Right lobe of liver (tissue), 6 donors: ENCODE results near the gene ATP11B. TPM values are rescaled to one million over a fixed set of nuclear protein-coding genes. Genes with fewer than 3 reads are reported as not detected.
A peak's percentile ranks its signal among the peaks of the same experiment; 100 is the strongest.

Experiments used
- ATAC-seq, 4 donors: fragments of 200-7000 bp; cut with Tn5 transposase; one replicate each; pipeline ENCODE4 v1.9.1; 2020; ENCODE audit warnings: mild to moderate bottlenecking in 4 of 4, moderate library complexity in 4 of 4
- DNase-seq, 3 donors: peaks; one replicate each; pipeline ENCODE4 v3.0.0-alpha.2; 2020
- H3K27ac ChIP-seq, 3 donors: fragments of 200-600 bp; one replicate each; pipeline ENCODE4 v1.8.0; 2022
- H3K27me3 ChIP-seq, 2 donors: fragments of 200-600 bp; one replicate each; pipeline ENCODE4 v1.8.0; 2022
- H3K36me3 ChIP-seq, 4 donors: fragments of 200-600 bp; sonication (generic) in 1 of 4; one replicate each; pipeline versions ENCODE4 v1.5.1 to v1.8.0; 2017 to 2022; ENCODE audit warnings: control low read depth in 1 of 4
- H3K4me1 ChIP-seq, 4 donors: fragments of 200-600 bp; sonication (generic) in 1 of 4; one replicate each; pipeline versions ENCODE4 v1.5.1 to v1.8.0; 2017 to 2022; ENCODE audit warnings: control low read depth in 1 of 4
- H3K4me3 ChIP-seq, 3 donors: fragments of 200-600 bp; one replicate each; pipeline ENCODE4 v1.8.0; 2022
- H3K9me3 ChIP-seq, 4 donors: fragments of 200-600 bp; sonication (generic) in 1 of 4; one replicate each; pipeline versions ENCODE4 v1.5.1 to v1.8.0; 2017 to 2022; ENCODE audit warnings: control low read depth in 1 of 4
- CTCF ChIP-seq, 4 donors: fragments of 200-600 bp in 3 of 4; fragments of 450-650 bp in 1 of 4; IDR thresholded peaks; one replicate each; pipeline versions ENCODE4 v1.5.1 to v1.8.0; 2016 to 2022; ENCODE audit warnings: antibody characterized with exemption in 4 of 4, mild to moderate bottlenecking in 2 of 4
- POLR2A ChIP-seq: fragments of 450-650 bp; IDR thresholded peaks from one replicate; pipeline ENCODE4 v1.6.1; 2017; ENCODE audit warnings: antibody characterized with exemption, mild to moderate bottlenecking
- WGBS: methylation state at CpG from one replicate; pipeline ENCODE4 v1.1.6; 2018; ENCODE audit warnings: low coverage, low lambda C conversion rate; ENCODE audit not compliant: insufficient coverage; ENCODE audit errors: missing lambda C conversion rate; 5-methylcytosine and 5-hydroxymethylcytosine counted together
- intact Hi-C, 2 donors: fragments of 100-400 bp; cut with DNase I; formaldehyde crosslinking; loops; one replicate each; pipeline versions ENCODE4 v1.11.2 to v1.14.1; 2022
- total RNA-seq, 6 experiments: library from RNA; depleted of rRNA in 2 of 6; stranded (reverse); fragments of >200 nt in 2 of 6; fragmentation: NEBNext Ultra II Directional in 3 of 6; extraction: Animal tissue kit (Norgen Biotek cat#: 25700) in 3 of 6; gene quantifications; one replicate each; pipeline versions ENCODE4 v1.1.0 to v1.2.4, GENCODE V29; 2016 to 2023
- donor health status: DM: no; HTN: yes; CAD: no.
- donor health status: DM: no; HTN: no; CAD: no.
- donor health status: DM: no; HTN: no; CAD: no.
- donor health status: DM: no; HTN: yes; CAD: no.
- donor health status: DM: no; HTN: yes; CAD: no.

The ATP11B gene
- total RNA-seq, 6 experiments from 2014 or later, result 25.1 to 36.3 (median 27.8) TPM

GRCh38 chr3:182920515-182921084 is 127.3 kb downstream of the ATP11B start:
- no peak overlapping the region for H3K4me3 ChIP-seq
- H3K4me1 ChIP-seq, result peaks cover 0 to 16% (median 0%) of the 10 kb centered on the region in 4 donors
- no peaks in the 10 kb centered on the region for H3K36me3 ChIP-seq
- DNase-seq, result peak in 1 of 3 donors; percentile 38
- ATAC-seq, result peak; percentile 45 to 75 (median 68)
- H3K27me3 ChIP-seq, result no peaks in the 10 kb centered on the region
- 31% methylated on average over 6 of the region's 9 CpGs for WGBS
- no peaks in the 10 kb centered on the region for H3K9me3 ChIP-seq
- intact Hi-C loops, result no loop called here
- H3K27ac ChIP-seq, result peak overlapping the region in 1 of 3 donors; percentile 17
- TF ChIP-seq CTCF (IDR thresholded peaks at IDR 0.05), result no peak
- TF ChIP-seq POLR2A, result no peak

- ATAC-seq, result peak; percentile 80 to 84 (median 83)
- WGBS, result 61% methylated on average over 4 of the region's 4 CpGs
These were observed 128.5 kb downstream of the ATP11B start for GRCh38 chr3:182921665-182922355.

GRCh38 chr3:182925330-182925943 is 132.1 kb downstream of the ATP11B start:
- H3K36me3 ChIP-seq, result no peaks in the 10 kb centered on the region
- no peak overlapping the region for H3K27ac ChIP-seq
- H3K9me3 ChIP-seq, result no peaks in the 10 kb centered on the region
- ATAC-seq (peak; percentile 19 to 54 (median 31)), DNase-seq (no peak)
- H3K4me1 ChIP-seq, result peaks cover 0 to 12% (median 0%) of the 10 kb centered on the region in 4 donors
- WGBS, result 88% methylated on average over 3 of the region's 4 CpGs
- TF ChIP-seq CTCF (IDR thresholded peaks at IDR 0.05), result no peak
- intact Hi-C loops, result no loop called here
- H3K4me3 ChIP-seq, result no peak overlapping the region
- H3K27me3 ChIP-seq, result no peaks in the 10 kb centered on the region

More at GRCh38 chr3:182921665-182922355, 128.5 kb downstream of the ATP11B start:
- no peak for DNase-seq
- no peaks in the 10 kb centered on the region for H3K27me3 ChIP-seq
- TF ChIP-seq POLR2A (no peak), CTCF (IDR thresholded peaks at IDR 0.05) (no peak)
- no peak overlapping the region for H3K4me3 ChIP-seq
- no peaks in the 10 kb centered on the region for H3K9me3 ChIP-seq
- peaks cover 0 to 16% (median 0%) of the 10 kb centered on the region in 4 donors for H3K4me1 ChIP-seq
- no peaks in the 10 kb centered on the region for H3K36me3 ChIP-seq
- no peak overlapping the region for H3K27ac ChIP-seq
- intact Hi-C loops, result no loop called here

DNA sequence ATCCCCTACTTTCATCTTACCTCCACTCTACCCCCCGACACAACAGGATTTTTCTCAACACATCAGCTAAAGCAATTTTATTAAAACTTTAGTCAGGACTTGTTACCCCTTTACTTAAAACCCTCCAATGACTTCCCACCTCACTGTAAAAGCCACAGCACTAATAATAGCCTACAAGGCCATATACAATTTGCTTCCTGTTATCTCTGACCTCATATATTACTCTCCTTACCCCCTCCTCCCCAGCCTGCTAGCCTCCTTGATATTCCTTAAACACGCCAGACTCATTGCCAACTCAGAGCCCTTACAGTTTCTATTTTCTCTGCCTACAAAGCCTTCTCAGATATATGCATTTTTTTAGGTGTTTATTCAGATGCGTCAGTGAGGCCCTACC is 132.6 kb downstream of the ATP11B start:
- no peak for DNase-seq
- Histone ChIP-seq H3K9me3 (no peaks in the 10 kb centered on the region), H3K4me1 (peaks cover 0 to 8% (median 0%) of the 10 kb centered on the region in 4 donors), H3K27ac (no peak overlapping the region), H3K4me3 (no peak overlapping the region), H3K27me3 (no peaks in the 10 kb centered on the region), H3K36me3 (no peaks in the 10 kb centered on the region)
- WGBS, result 98% methylated on average over 2 of the region's 3 CpGs
- no peak for ATAC-seq
- intact Hi-C loops, result no loop called here
- TF ChIP-seq CTCF (IDR thresholded peaks at IDR 0.05) (no peak), POLR2A (no peak)
